GM21528 (cell line): ENCODE data around the gene RHBDL3.
A peak's percentile ranks its signal among the peaks of the same experiment; 100 is the strongest.
"Not testable (repeated sequence)": the region's sequence is repeated elsewhere in the genome, so short reads cannot be mapped to it uniquely, and the experiment has no call there.

ENCODE experiments used
- ATAC-seq: cut with Tn5 transposase; IDR thresholded peaks from one replicate; pipeline ENCODE4 v1.9.1; 2021; ENCODE audit warnings: mild to moderate bottlenecking, moderate library complexity; ENCODE audit not compliant: unreplicated experiment, low FRiP score

RHBDL3 gene

GRCh38 chr17:32320847-32321246 lies 55.2 kb downstream of the RHBDL3 start:
- no peak for ATAC-seq

GRCh38 chr17:32323046-32323445 lies 57.4 kb downstream of the RHBDL3 start:
- ATAC-seq, result no peak

- ATAC-seq, result no peak
Measured at GRCh38 chr17:32323811-32324491, 58.3 kb downstream of the RHBDL3 start.

- ATAC-seq, result no peak
Measured at GRCh38 chr17:32327911-32328310, 62.3 kb downstream of the RHBDL3 start.

GRCh38 chr17:32330147-32330546 lies 64.5 kb downstream of the RHBDL3 start:
- no peak for ATAC-seq

GRCh38 chr17:32331243-32332040 lies 65.8 kb downstream of the RHBDL3 start:
- ATAC-seq, result no peak

GRCh38 chr17:32333187-32333586 lies 67.6 kb downstream of the RHBDL3 start:
- no peak for ATAC-seq

- no peak for ATAC-seq
Measured at GRCh38 chr17:32335046-32335445, 69.4 kb downstream of the RHBDL3 start.

GRCh38 chr17:32335687-32336086 lies 70.1 kb downstream of the RHBDL3 start:
- ATAC-seq, result no peak

- ATAC-seq, result peak; percentile 27
Measured at GRCh38 chr17:32341141-32341856, 75.7 kb downstream of the RHBDL3 start.

GRCh38 chr17:32341857-32342602 lies 76.4 kb downstream of the RHBDL3 start, which contains the start of gene C17orf75:
TSS of gene C17orf75 (minus strand) at chr17:32342173. CDS start at chr17:32342139, 34 bp downstream.
- ATAC-seq, result peak; percentile 78

GRCh38 chr17:32342603-32343325 lies 77.1 kb downstream of the RHBDL3 start:
- ATAC-seq, result no peak

GRCh38 chr17:32345951-32346600 lies 80.4 kb downstream of the RHBDL3 start:
- ATAC-seq, result no peak

- no peak for ATAC-seq
Measured at GRCh38 chr17:32348483-32348800, 82.8 kb downstream of the RHBDL3 start.

GRCh38 chr17:32349503-32349853 lies 83.8 kb downstream of the RHBDL3 start:
- no peak for ATAC-seq

GRCh38 chr17:32349854-32350665 lies 84.4 kb downstream of the RHBDL3 start, which contains the start of gene ZNF207:
TSS of gene ZNF207 (plus strand) at chr17:32350157. CDS start at chr17:32350286, 129 bp downstream.
- peak; percentile 90 for ATAC-seq

GRCh38 chr17:32350666-32351418 lies 85.2 kb downstream of the RHBDL3 start:
- ATAC-seq, result peak; percentile 23

GRCh38 chr17:32352734-32353133 lies 87.1 kb downstream of the RHBDL3 start:
- ATAC-seq, result not testable (repeated sequence)
